Gastroesophageal sphincter (tissue), 4 donors: ENCODE measurements around the gene ADAMTS4. TPM values are rescaled to one million over a fixed set of nuclear protein-coding genes. Genes with fewer than 3 reads are reported as not detected.

Experiments used
- ATAC-seq: fragments of 150-250 bp; one replicate; pipeline ENCODE4 v1.9.1; 2016; ENCODE audit warnings: mild to moderate bottlenecking, moderate library complexity
- H3K27ac ChIP-seq, 4 donors: fragments of 200-600 bp; sonication (generic) in 3 of 4; 1 replicate in 3 of 4; 2 replicates in 1 of 4; pipeline ENCODE4 v1.5.1; 2016 to 2019
- H3K27me3 ChIP-seq: fragments of 200-600 bp; sonication (generic); one replicate; pipeline ENCODE4 v1.5.1; 2019
- H3K36me3 ChIP-seq, 2 donors: fragments of 200-600 bp; sonication (generic); one replicate each; pipeline ENCODE4 v1.5.1; 2019; ENCODE audit warnings: control low read depth in 1 of 2
- H3K4me1 ChIP-seq, 3 donors: fragments of 200-600 bp; sonication (generic); 1 replicate in 2 of 3; 2 replicates in 1 of 3; pipeline ENCODE4 v1.5.1; 2016 to 2019; ENCODE audit warnings: control low read depth in 2 of 3
- H3K4me3 ChIP-seq, 2 donors: fragments of 200-600 bp; sonication (generic); one replicate each; pipeline ENCODE4 v1.5.1; 2019; ENCODE audit warnings: mild to moderate bottlenecking in 1 of 2, moderate library complexity in 1 of 2
- H3K9me3 ChIP-seq, 3 donors: fragments of 200-600 bp; sonication (generic); one replicate each; pipeline ENCODE4 v1.5.1; 2017 to 2019; ENCODE audit warnings: control low read depth in 2 of 3
- EP300 ChIP-seq: sonication (generic); formaldehyde crosslinking; IDR thresholded peaks from one replicate; pipeline ENCODE4 v1.6.1; 2017; ENCODE audit warnings: antibody characterized with exemption, mild to moderate bottlenecking
- POLR2A ChIP-seq, 2 donors: fragments of 450-650 bp; IDR thresholded peaks; one replicate each; pipeline ENCODE4 v1.6.1; 2017; ENCODE audit warnings: antibody characterized with exemption in 2 of 2, mild to moderate bottlenecking in 2 of 2, moderate library complexity in 1 of 2
- POLR2AphosphoS5 ChIP-seq: sonication (generic); formaldehyde crosslinking; IDR thresholded peaks from one replicate; pipeline ENCODE4 v1.6.1; 2017; ENCODE audit warnings: antibody characterized with exemption
- WGBS, 2 donors: methylation state at CpG; one replicate each; pipeline ENCODE4 v1.1.5; 2018; ENCODE audit warnings: low coverage in 1 of 2; 5-methylcytosine and 5-hydroxymethylcytosine counted together
- total RNA-seq, 4 donors: library from RNA; depleted of rRNA; stranded (reverse); fragments of >200 nt; gene quantifications; one replicate each; pipeline ENCODE4 v1.1.0, GENCODE V29; 2016
- TF ChIP-seq, protein P1 (sequence below), 4 experiments: fragments of 200-600 bp in 2 of 4; fragments of 450-650 bp in 2 of 4; sonication (generic) in 1 of 4; IDR thresholded peaks; one replicate each; pipeline ENCODE4 v1.5.1; 2017 to 2019; ENCODE audit warnings: antibody characterized with exemption in 4 of 4, mild to moderate bottlenecking in 2 of 4, moderate library complexity in 2 of 4

The ADAMTS4 gene
- total RNA-seq, 4 donors from 2014 or later: 3.7 to 60.6 (median 6.7) TPM

DNA sequence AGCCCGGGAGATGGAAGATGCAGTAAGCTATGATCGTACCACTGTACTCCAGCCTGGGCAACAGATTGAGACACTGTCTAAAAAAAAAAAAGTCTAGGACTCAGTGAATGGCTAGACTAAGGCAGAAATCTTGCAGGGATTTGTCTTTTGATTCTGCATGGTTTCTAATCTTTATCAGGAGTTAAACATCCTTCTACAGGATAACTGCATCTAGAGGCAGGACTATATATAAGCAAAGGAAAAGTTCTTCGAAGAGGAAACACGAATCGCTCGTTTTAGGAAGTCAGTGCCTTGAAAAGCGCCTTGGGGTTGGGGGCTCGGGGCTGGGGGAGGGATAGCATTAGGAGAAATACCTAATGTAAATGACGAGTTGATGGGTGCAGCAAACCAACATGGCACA, 45.7 kb downstream of the ADAMTS4 start:
- WGBS, 2 donors: 19% methylated on average over 9 of the region's 9 CpGs
- Histone ChIP-seq H3K27me3 (no peaks in the 10 kb centered on the region), H3K4me1 (peaks cover 0 to 20% (median 8%) of the 10 kb centered on the region in 3 donors), H3K4me3 (peak overlapping the region; percentile 69 to 78), H3K36me3 (peaks cover 0 to 16% of the 10 kb centered on the region in 2 donors), H3K9me3 (no peaks in the 10 kb centered on the region), H3K27ac (peak overlapping the region; percentile 88 to 92 (median 90))
- TF ChIP-seq EP300: no peak
- TF ChIP-seq, protein P1, sequence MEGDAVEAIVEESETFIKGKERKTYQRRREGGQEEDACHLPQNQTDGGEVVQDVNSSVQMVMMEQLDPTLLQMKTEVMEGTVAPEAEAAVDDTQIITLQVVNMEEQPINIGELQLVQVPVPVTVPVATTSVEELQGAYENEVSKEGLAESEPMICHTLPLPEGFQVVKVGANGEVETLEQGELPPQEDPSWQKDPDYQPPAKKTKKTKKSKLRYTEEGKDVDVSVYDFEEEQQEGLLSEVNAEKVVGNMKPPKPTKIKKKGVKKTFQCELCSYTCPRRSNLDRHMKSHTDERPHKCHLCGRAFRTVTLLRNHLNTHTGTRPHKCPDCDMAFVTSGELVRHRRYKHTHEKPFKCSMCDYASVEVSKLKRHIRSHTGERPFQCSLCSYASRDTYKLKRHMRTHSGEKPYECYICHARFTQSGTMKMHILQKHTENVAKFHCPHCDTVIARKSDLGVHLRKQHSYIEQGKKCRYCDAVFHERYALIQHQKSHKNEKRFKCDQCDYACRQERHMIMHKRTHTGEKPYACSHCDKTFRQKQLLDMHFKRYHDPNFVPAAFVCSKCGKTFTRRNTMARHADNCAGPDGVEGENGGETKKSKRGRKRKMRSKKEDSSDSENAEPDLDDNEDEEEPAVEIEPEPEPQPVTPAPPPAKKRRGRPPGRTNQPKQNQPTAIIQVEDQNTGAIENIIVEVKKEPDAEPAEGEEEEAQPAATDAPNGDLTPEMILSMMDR (IDR thresholded peaks at IDR 0.05): no peak
- no peak for TF ChIP-seq POLR2A (IDR thresholded peaks at IDR 0.05)
- TF ChIP-seq POLR2AphosphoS5: no peak
- ATAC-seq: no peak

DNA sequence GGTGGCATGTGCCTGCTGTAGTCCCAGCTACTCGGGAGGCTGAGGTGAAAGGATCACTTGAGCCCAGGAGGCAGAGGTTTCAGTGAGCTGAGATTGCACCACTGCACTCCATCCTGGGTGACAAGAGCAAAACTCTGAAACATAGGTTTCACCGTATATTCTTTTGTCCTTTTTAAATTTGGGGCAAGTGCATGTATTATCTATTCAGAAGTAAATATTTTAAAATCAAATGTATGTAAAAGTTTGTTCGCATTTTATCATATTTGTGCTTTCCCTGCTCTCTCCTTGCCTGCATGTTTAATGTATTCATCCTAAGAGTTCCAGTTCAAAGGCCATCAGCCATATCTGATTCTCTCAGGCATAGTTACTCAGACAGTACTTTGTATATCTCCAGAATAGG, 53.0 kb downstream of the ADAMTS4 start:
- Histone ChIP-seq H3K27ac (no peak overlapping the region), H3K27me3 (no peaks in the 10 kb centered on the region), H3K9me3 (no peaks in the 10 kb centered on the region), H3K4me3 (no peak overlapping the region), H3K36me3 (no peaks in the 10 kb centered on the region), H3K4me1 (no peaks in the 10 kb centered on the region)
- no peak for TF ChIP-seq POLR2AphosphoS5
- TF ChIP-seq, protein P1 (IDR thresholded peaks at IDR 0.05): no peak
- no peak for TF ChIP-seq EP300
- no peak for TF ChIP-seq POLR2A (IDR thresholded peaks at IDR 0.05)
- no peak for ATAC-seq
- WGBS, 2 donors: 68 to 77% methylated on average over 3 of the region's 3 CpGs

DNA sequence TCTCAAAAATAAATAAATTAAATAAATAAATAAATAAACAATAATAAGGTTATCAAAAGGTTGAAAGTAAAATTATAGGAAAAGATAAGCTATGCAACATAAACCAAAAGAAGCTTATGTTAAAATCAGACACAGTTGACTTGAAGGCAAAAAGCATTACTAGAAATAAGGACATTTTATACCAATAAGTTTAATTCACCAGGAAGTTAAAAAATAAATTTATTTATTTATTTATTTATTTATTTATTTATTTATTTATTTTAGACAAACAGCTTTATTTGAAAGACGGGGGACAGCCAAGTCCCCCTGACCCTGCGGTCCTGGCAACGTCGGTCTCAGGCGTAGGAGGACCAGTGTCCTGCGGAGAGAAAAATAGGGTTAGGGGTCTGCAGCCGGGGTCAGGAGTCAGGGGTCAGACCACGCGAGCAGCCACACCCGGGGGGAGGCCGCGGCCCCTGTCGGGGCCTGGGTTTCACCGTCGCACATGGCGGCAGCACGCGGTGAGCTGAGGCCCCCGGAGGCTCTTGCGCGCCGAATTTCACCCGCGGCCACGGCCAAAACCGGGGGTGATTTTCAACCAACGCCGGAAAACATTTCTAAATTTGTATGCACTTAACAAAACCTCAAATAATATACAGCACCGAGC, 58.0 kb downstream of the ADAMTS4 start:
- Histone ChIP-seq H3K4me1 (peaks cover 0 to 12% (median 0%) of the 10 kb centered on the region in 3 donors), H3K36me3 (no peaks in the 10 kb centered on the region), H3K9me3 (no peaks in the 10 kb centered on the region), H3K27ac (no peak overlapping the region), H3K4me3 (no peak overlapping the region), H3K27me3 (no peaks in the 10 kb centered on the region)
- TF ChIP-seq POLR2AphosphoS5: no peak
- TF ChIP-seq EP300: no peak
- TF ChIP-seq, protein P1 (IDR thresholded peaks at IDR 0.05): no peak
- TF ChIP-seq POLR2A (IDR thresholded peaks at IDR 0.05): no peak
- WGBS, 2 donors: 90 to 100% methylated on average over 1 to 28 of the region's 29 CpGs
- ATAC-seq: no peak

DNA sequence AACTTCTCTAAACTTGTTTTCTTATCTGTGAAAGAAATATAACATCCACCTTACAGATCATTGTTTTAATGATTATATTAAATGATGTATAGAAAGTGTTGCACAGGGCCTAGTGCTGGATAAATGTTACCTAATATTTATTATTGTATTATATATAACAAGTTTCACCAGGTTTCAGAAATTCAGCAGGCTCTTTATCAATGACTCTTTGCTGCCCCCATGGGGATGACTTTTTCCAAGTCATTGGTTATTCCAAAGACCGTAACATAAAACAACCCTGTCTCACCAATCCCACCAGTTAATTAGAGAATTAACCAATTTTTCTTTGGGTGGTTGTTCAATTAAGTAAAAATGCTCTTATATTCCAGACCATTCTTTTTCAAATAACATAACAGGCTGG, 59.1 kb downstream of the ADAMTS4 start:
- TF ChIP-seq, protein P1 (IDR thresholded peaks at IDR 0.05): peak in 3 of 4 experiments; percentile 38 to 51 (median 39)
- no peak for TF ChIP-seq POLR2A (IDR thresholded peaks at IDR 0.05)
- Histone ChIP-seq H3K4me3 (no peak overlapping the region), H3K27ac (no peak overlapping the region), H3K9me3 (no peaks in the 10 kb centered on the region), H3K4me1 (peaks cover 0 to 12% (median 0%) of the 10 kb centered on the region in 3 donors), H3K27me3 (no peaks in the 10 kb centered on the region), H3K36me3 (no peaks in the 10 kb centered on the region)
- no peak for ATAC-seq
- WGBS, 2 donors: 17 to 29% methylated on average over 1 of the region's 1 CpG

DNA sequence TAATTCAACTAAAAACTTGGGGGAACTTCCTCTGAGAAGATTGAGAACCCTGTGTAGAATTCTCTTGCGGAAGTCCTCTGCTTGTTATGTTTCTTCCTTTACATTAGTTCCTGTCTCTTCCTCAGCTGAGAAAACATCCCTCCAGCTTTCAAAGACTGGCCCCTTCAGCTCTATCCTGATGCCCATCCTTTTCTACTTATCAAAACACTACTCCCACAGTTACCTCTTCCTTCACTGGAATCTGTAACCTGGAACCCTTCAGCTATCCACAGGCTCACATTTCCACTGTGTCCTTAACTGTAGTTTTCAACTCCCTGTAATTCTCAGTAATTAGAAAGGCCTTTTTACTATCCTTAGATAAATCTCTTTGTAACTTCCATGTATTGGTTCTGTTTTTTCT, 60.4 kb downstream of the ADAMTS4 start:
- no peak for TF ChIP-seq POLR2AphosphoS5
- TF ChIP-seq, protein P1 (IDR thresholded peaks at IDR 0.05): no peak
- no peak for TF ChIP-seq EP300
- no peak for TF ChIP-seq POLR2A (IDR thresholded peaks at IDR 0.05)
- 64 to 83% methylated on average over 1 of the region's 1 CpG for WGBS, 2 donors
- H3K27me3 ChIP-seq: no peaks in the 10 kb centered on the region
- H3K4me3 ChIP-seq: no peak overlapping the region
- no peak for ATAC-seq
- H3K36me3 ChIP-seq: no peaks in the 10 kb centered on the region
- peak overlapping the region in 1 of 4 donors; percentile 0 for H3K27ac ChIP-seq
- no peaks in the 10 kb centered on the region for H3K9me3 ChIP-seq
- peaks cover 5 to 25% (median 10%) of the 10 kb centered on the region in 3 donors for H3K4me1 ChIP-seq
